Measurements from ENCODE around the gene FAM124B.
"Not testable (repeated sequence)": the region's sequence is repeated elsewhere in the genome, so short reads cannot be mapped to it uniquely, and the experiment has no call there.

The FAM124B gene

DNA sequence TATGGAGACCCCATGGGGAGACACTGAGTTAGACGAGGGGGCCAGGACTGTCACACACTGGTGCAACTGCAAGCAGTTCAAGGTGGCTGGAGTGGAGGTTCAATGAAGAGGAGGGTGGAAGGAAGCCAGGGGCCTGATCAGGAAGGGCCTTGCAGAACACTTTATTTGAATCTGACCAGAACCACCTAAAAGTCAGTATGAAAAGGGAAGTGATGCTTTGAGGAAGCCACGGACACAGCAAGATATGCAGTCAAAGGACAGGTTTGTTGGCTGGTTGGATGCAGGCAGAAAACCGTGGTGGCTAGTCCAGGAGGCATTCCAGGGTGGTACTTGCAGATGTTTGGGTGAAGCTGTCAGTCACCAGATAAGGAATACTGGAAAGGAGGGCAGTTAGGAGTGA lies 3.5 kb upstream of the FAM124B start:
- DNase-seq (ENCODE audit: low spot score) = no peak
- no peak overlapping the region for H3K27ac ChIP-seq

DNA sequence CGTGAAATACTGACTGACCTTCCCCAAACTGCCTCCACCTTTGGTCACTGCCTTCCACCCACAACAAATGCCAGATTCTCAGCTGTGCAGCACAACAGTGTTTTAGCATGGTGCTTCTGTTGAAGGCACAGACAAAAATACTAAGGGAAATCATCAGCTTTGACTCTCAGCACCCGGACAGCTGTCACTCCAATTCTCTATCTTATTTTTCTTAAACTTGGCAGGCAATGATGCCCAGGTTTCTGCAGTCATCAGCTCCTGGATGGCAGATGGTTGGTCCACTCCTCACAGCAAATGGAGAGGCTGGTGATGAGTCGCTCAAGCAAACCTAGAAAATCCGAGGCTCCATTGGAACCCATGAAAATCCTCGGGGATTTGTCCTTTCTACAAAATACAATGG lies 2.9 kb upstream of the FAM124B start:
- no peak overlapping the region for H3K4me3 ChIP-seq
- H3K27ac ChIP-seq = no peak overlapping the region
- TF ChIP-seq, protein P1, sequence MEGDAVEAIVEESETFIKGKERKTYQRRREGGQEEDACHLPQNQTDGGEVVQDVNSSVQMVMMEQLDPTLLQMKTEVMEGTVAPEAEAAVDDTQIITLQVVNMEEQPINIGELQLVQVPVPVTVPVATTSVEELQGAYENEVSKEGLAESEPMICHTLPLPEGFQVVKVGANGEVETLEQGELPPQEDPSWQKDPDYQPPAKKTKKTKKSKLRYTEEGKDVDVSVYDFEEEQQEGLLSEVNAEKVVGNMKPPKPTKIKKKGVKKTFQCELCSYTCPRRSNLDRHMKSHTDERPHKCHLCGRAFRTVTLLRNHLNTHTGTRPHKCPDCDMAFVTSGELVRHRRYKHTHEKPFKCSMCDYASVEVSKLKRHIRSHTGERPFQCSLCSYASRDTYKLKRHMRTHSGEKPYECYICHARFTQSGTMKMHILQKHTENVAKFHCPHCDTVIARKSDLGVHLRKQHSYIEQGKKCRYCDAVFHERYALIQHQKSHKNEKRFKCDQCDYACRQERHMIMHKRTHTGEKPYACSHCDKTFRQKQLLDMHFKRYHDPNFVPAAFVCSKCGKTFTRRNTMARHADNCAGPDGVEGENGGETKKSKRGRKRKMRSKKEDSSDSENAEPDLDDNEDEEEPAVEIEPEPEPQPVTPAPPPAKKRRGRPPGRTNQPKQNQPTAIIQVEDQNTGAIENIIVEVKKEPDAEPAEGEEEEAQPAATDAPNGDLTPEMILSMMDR (IDR thresholded peaks at IDR 0.05) = no peak
- DNase-seq (ENCODE audit: low spot score) = no peak

More for the DNA sequence above, 3.5 kb upstream of the FAM124B start:
- no peak overlapping the region for H3K4me3 ChIP-seq
- TF ChIP-seq, protein P1 (IDR thresholded peaks at IDR 0.05) = no peak

DNA sequence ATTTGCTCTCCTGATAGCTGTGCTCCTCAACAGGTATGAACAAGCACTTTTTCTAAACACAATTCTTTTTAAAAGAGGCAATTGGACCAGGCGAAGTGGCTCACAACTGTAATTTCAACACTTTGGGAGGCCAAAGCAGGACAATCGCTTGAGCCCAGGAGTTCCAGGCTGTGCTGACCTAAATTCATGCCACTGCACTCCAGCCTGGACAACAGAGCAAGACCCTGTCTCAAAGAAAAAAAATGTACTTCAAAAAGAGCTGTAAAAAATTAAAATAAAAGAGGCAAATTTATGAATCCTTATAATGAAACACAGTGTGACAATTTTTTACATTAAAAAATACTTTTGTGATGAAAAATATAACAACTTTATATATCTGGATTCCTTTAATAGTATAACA lies 1.8 kb upstream of the FAM124B start:
- no peak for DNase-seq (ENCODE audit: low spot score)
- TF ChIP-seq, protein P1 (IDR thresholded peaks at IDR 0.05) = no peak
- H3K4me3 ChIP-seq = no peak overlapping the region
- no peak overlapping the region for H3K27ac ChIP-seq

DNA sequence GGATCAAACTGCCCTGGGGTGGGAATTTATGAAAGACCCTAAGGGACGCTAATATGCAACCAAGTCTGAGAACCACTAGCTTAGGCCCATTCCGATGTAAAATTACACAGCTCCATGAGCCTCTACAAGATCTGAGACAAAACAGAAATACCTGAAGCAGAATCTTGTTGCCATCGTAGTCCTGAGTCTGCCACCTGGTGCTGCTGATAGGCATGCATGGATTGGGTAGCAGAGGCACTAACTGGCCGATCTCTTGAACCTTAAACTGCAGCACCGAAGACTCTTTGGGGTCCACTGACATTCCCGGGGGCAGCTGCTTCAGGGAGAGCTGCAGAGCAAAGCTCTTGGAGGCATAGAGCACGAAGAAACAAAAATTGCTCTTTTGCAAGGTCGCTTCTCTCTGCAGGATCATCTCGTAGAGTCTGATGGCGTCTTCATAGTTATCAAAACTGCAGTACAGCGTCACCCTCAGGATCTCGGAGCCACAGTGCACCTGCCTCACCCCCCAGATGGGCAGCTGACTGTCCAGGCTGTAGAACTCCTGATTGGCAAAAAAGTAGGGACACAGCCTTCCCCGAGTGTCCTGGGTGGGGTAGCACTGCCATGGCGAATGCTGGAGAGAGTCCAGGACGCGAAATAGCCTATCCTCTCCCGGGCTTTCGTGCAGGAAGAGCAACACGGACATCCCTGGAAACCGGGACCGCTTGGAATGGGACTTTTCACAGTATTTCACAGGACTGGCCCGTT lies 848 bp downstream of the FAM124B start:
- TF ChIP-seq, protein P1 (IDR thresholded peaks at IDR 0.05) = no peak
- Histone ChIP-seq H3K4me3 (peak overlapping the region; percentile 55), H3K27ac (peak overlapping the region in 1 of 2 donors; percentile 63)
- no peak for DNase-seq (ENCODE audit: low spot score)

- Histone ChIP-seq H3K4me3 (peak overlapping the region; percentile 55), H3K27ac (no peak overlapping the region)
- no peak for DNase-seq (ENCODE audit: low spot score)
- TF ChIP-seq, protein P1 (IDR thresholded peaks at IDR 0.05) = no peak
Measured at GRCh38 chr2:224400174-224400810, 1.6 kb downstream of the FAM124B start.

DNA sequence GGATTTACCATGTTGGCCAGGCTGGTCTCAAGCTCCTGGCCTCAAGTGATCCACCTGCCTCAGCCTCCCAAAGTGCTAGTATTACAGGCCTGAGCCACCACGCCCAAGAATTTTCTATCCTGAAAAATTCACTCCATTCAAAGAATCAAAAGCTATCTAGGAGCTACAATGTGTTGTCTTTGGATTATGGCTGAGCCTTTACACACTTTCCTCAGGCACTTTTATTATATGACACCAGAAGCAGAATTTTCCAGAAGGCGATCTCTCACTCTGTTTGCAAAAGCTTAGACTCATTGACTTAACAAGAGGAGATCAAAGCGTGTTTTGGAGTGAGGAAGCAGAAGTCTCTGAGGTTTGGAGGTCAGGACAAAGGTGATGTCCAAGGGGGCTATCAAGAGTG lies 3.6 kb downstream of the FAM124B start:
- DNase-seq (ENCODE audit: low spot score) = no peak
- Histone ChIP-seq H3K4me3 (no peak overlapping the region), H3K27ac (no peak overlapping the region)
- TF ChIP-seq, protein P1 (IDR thresholded peaks at IDR 0.05) = no peak

GRCh38 chr2:224397100-224397499 lies 4.8 kb downstream of the FAM124B start:
- DNase-seq (ENCODE audit: low spot score); H3K4me3 ChIP-seq; H3K27ac ChIP-seq: not testable (repeated sequence)

Measured in coronary artery (tissue), 2 donors.